GM19438 (cell line): Measurements from ENCODE around the gene CCDC9B.

Experiments used
- ATAC-seq: cut with Tn5 transposase; IDR thresholded peaks from one replicate; pipeline ENCODE4 v1.9.1; 2021; ENCODE audit warnings: low read depth; ENCODE audit not compliant: unreplicated experiment

CCDC9B gene

GRCh38 chr15:40310993-40311392 lies 29.7 kb downstream of the CCDC9B start:
- ATAC-seq = no peak

GRCh38 chr15:40310001-40310959 lies 30.5 kb downstream of the CCDC9B start:
- no peak for ATAC-seq

GRCh38 chr15:40309344-40309862 lies 31.3 kb downstream of the CCDC9B start:
- ATAC-seq = no peak

- no peak for ATAC-seq
These were observed 33.1 kb downstream of the CCDC9B start, which contains the start of gene PLCB2 for GRCh38 chr15:40307421-40308211. Gene PLCB2 (minus strand): TSS chr15:40307935. CDS start chr15:40307672, 263 bp downstream.

GRCh38 chr15:40306908-40307307 lies 33.8 kb downstream of the CCDC9B start:
- no peak for ATAC-seq

- ATAC-seq = no peak
These were observed 34.4 kb downstream of the CCDC9B start for GRCh38 chr15:40306371-40306770.

GRCh38 chr15:40305281-40305680 lies 35.5 kb downstream of the CCDC9B start:
- no peak for ATAC-seq

- ATAC-seq = no peak
These were observed 37.2 kb downstream of the CCDC9B start for GRCh38 chr15:40303576-40303975.

GRCh38 chr15:40302981-40303380 lies 37.8 kb downstream of the CCDC9B start:
- ATAC-seq = no peak

GRCh38 chr15:40302288-40302886 lies 38.4 kb downstream of the CCDC9B start:
- ATAC-seq = no peak

- no peak for ATAC-seq
These were observed 39.1 kb downstream of the CCDC9B start for GRCh38 chr15:40301467-40302179.

GRCh38 chr15:40300771-40301170 lies 40.0 kb downstream of the CCDC9B start:
- ATAC-seq = no peak

- no peak for ATAC-seq
These were observed 40.4 kb downstream of the CCDC9B start for GRCh38 chr15:40300367-40300766.

- no peak for ATAC-seq
These were observed 42.4 kb downstream of the CCDC9B start for GRCh38 chr15:40298216-40298935.

- no peak for ATAC-seq
These were observed 43.4 kb downstream of the CCDC9B start for GRCh38 chr15:40297356-40297755.

GRCh38 chr15:40296561-40297230 lies 44.0 kb downstream of the CCDC9B start:
- ATAC-seq = no peak

- no peak for ATAC-seq
These were observed 44.7 kb downstream of the CCDC9B start for GRCh38 chr15:40295877-40296560.

GRCh38 chr15:40295297-40295696 lies 45.4 kb downstream of the CCDC9B start:
- no peak for ATAC-seq
